Body of pancreas (tissue), 4 donors: ENCODE results near the gene C6orf47. TPM values are rescaled to one million over a fixed set of nuclear protein-coding genes. Genes with fewer than 3 reads are reported as not detected.

Experiments used
- ATAC-seq: fragments of 150-250 bp; one replicate; pipeline ENCODE4 v1.9.1; 2016
- DNase-seq, 4 donors: peaks; one replicate each; pipeline ENCODE4 v3.0.0-alpha.2; 2019
- H3K27ac ChIP-seq, 4 donors: fragments of 200-600 bp; sonication (generic); 1 replicate in 3 of 4; 2 replicates in 1 of 4; pipeline versions ENCODE4 v1.5.1 to v1.6.1; 2016 to 2019; ENCODE audit warnings: mild to moderate bottlenecking in 1 of 4, mixed read lengths in 1 of 4, moderate library complexity in 1 of 4
- H3K27me3 ChIP-seq, 2 donors: fragments of 200-600 bp; sonication (generic); one replicate each; pipeline ENCODE4 v1.6.0; 2016; ENCODE audit warnings: mild to moderate bottlenecking in 1 of 2
- H3K36me3 ChIP-seq, 2 donors: fragments of 200-600 bp; sonication (generic); replicated peaks in 1 of 2; 2 replicates each; pipeline ENCODE4 v1.5.1; 2016; ENCODE audit warnings: low read depth in 2 of 2; ENCODE audit not compliant: insufficient read depth in 1 of 2
- H3K4me1 ChIP-seq: fragments of 200-600 bp; sonication (generic); one replicate; pipeline ENCODE4 v1.6.0; 2016
- H3K4me3 ChIP-seq, 2 donors: fragments of 200-600 bp; sonication (generic); 1 replicate in 1 of 2; 2 replicates in 1 of 2; pipeline ENCODE4 v1.5.1; 2016 to 2019
- H3K9me3 ChIP-seq, 3 donors: fragments of 200-600 bp; sonication (generic); 1 replicate in 2 of 3; 2 replicates in 1 of 3; pipeline ENCODE4 v1.5.1; 2016
- CTCF ChIP-seq, 7 experiments: fragments of 450-650 bp in 4 of 7; fragments of 200-600 bp in 3 of 7; sonication (generic) in 3 of 7; IDR thresholded peaks; one replicate each; pipeline ENCODE4 v1.5.1; 2016 to 2019; ENCODE audit warnings: antibody characterized with exemption in 7 of 7
- POLR2A ChIP-seq, 3 donors: fragments of 450-650 bp; IDR thresholded peaks; one replicate each; pipeline ENCODE4 v1.6.1; 2016; ENCODE audit warnings: antibody characterized with exemption in 3 of 3, mild to moderate bottlenecking in 2 of 3
- WGBS, 2 donors: methylation state at CpG; one replicate each; pipeline ENCODE4 v1.1.5; 2017; 5-methylcytosine and 5-hydroxymethylcytosine counted together
- intact Hi-C: fragments of 100-400 bp; cut with DNase I; formaldehyde crosslinking; loops from one replicate; pipeline ENCODE4 v1.15.1; 2023
- total RNA-seq, 2 donors: library from RNA; depleted of rRNA; stranded (reverse); fragments of >200 nt; gene quantifications; one replicate each; pipeline ENCODE4 v1.1.0, GENCODE V29; 2016

The C6orf47 gene
- total RNA-seq, 2 donors from 2014 or later, result 15.8 to 22.1 TPM

- Histone ChIP-seq H3K27ac (no peak overlapping the region), H3K4me3 (no peak overlapping the region), H3K36me3 (peaks cover 0 to 2% of the 10 kb centered on the region in 2 donors), H3K27me3 (no peaks in the 10 kb centered on the region), H3K4me1 (peaks cover 23% of the 10 kb centered on the region), H3K9me3 (no peaks in the 10 kb centered on the region)
- TF ChIP-seq POLR2A (IDR thresholded peaks at IDR 0.05), result no peak
- no peak for TF ChIP-seq CTCF (IDR thresholded peaks at IDR 0.05)
- DNase-seq, result no peak
- intact Hi-C loops, result no loop called here
- no peak for ATAC-seq
- 47% methylated on average over 5 of the region's 5 CpGs for WGBS, 2 donors
Measured at GRCh38 chr6:31700740-31701401, 40.3 kb upstream of the C6orf47 start.

- 50 to 61% methylated on average over 3 of the region's 3 CpGs for WGBS, 2 donors
- Histone ChIP-seq H3K9me3 (no peaks in the 10 kb centered on the region), H3K4me3 (no peak overlapping the region), H3K36me3 (peaks cover 0 to 2% of the 10 kb centered on the region in 2 donors), H3K27ac (no peak overlapping the region), H3K4me1 (peaks cover 17% of the 10 kb centered on the region), H3K27me3 (no peaks in the 10 kb centered on the region)
- ATAC-seq (no peak), DNase-seq (no peak)
- TF ChIP-seq CTCF (IDR thresholded peaks at IDR 0.05) (no peak), POLR2A (IDR thresholded peaks at IDR 0.05) (no peak)
- intact Hi-C loops, result no loop called here
Measured at GRCh38 chr6:31697555-31697954, 37.0 kb upstream of the C6orf47 start.

DNA sequence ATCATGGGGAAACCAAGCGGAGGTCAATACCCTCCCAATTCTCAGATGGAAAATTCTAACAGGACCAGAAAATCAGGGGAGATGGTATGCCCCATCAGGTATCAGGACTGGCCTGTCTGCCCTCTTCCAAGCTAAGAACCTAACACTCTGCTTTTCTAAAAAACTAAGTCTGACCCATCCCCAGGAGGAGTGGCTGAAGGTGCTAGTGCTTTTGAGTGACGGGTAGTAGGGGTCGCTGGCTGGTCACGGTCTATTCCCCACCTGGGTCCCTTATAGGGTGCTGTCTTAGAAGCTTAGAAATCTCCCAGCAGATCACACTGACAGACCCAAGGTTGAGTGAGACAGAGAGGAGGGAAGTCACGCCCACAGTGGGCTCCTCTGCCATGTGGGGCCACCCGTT lies 33.0 kb upstream of the C6orf47 start:
- TF ChIP-seq POLR2A (IDR thresholded peaks at IDR 0.05), result no peak
- no peak for TF ChIP-seq CTCF (IDR thresholded peaks at IDR 0.05)
- intact Hi-C loops, result no loop called here
- H3K4me1 ChIP-seq, result no peaks in the 10 kb centered on the region
- no peaks in the 10 kb centered on the region for H3K27me3 ChIP-seq
- no peak overlapping the region for H3K27ac ChIP-seq
- DNase-seq (no peak), ATAC-seq (no peak)
- no peak overlapping the region for H3K4me3 ChIP-seq
- WGBS, 2 donors, result 90 to 91% methylated on average over 6 of the region's 6 CpGs
- no peaks in the 10 kb centered on the region for H3K9me3 ChIP-seq
- H3K36me3 ChIP-seq, result peaks cover 0 to 10% of the 10 kb centered on the region in 2 donors

DNA sequence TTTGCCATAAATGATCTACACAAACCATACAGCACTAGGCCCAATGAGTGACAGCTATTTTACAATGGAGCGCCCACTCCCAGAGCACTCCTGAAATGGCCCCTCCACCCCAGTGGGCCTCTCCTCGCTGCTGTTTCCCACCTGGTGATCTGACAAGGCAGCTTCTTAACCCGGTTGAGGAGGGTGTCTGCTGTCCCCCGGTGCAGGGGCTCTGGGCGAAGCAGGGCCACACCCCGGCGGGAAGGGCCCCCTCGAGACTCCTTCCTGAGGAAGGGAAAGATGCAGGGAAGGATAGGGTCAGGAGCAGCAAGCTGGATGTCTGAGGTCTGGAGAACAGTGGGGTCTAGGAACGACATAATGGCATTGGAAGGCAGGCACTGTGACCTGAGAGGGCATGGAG lies 32.3 kb upstream of the C6orf47 start:
- intact Hi-C loops, result no loop called here
- Histone ChIP-seq H3K4me3 (no peak overlapping the region), H3K27ac (no peak overlapping the region), H3K4me1 (no peaks in the 10 kb centered on the region), H3K9me3 (no peaks in the 10 kb centered on the region), H3K36me3 (peaks cover 0 to 15% of the 10 kb centered on the region in 2 donors), H3K27me3 (no peaks in the 10 kb centered on the region)
- ATAC-seq (no peak), DNase-seq (no peak)
- WGBS, 2 donors, result 87 to 95% methylated on average over 9 of the region's 9 CpGs
- no peak for TF ChIP-seq CTCF (IDR thresholded peaks at IDR 0.05)
- TF ChIP-seq POLR2A (IDR thresholded peaks at IDR 0.05), result no peak

GRCh38 chr6:31692353-31692752 lies 31.8 kb upstream of the C6orf47 start:
- no peaks in the 10 kb centered on the region for H3K27me3 ChIP-seq
- intact Hi-C loops, result no loop called here
- H3K4me3 ChIP-seq, result no peak overlapping the region
- H3K27ac ChIP-seq, result no peak overlapping the region
- peaks cover 0 to 17% of the 10 kb centered on the region in 2 donors for H3K36me3 ChIP-seq
- no peak for TF ChIP-seq POLR2A (IDR thresholded peaks at IDR 0.05)
- no peak for TF ChIP-seq CTCF (IDR thresholded peaks at IDR 0.05)
- no peak for DNase-seq
- WGBS, 2 donors, result 87 to 96% methylated on average over 3 to 4 of the region's 4 CpGs
- no peaks in the 10 kb centered on the region for H3K4me1 ChIP-seq
- no peaks in the 10 kb centered on the region for H3K9me3 ChIP-seq
- ATAC-seq, result no peak
